Activated CD8-positive, alpha-beta memory T cell treated with anti-CD3 and anti-CD28 coated beads for 36 hours (primary cell): Measurements from ENCODE around the gene DLD. TPM values are rescaled to one million over a fixed set of nuclear protein-coding genes. Genes with fewer than 3 reads are reported as not detected.
"Not testable (repeated sequence)": the region's sequence is repeated elsewhere in the genome, so short reads cannot be mapped to it uniquely, and the experiment has no call there.

ENCODE experiments used
- CTCF ChIA-PET: fragments of 350-600 bp; sonication (Branson Sonifier 250); formaldehyde crosslinking; loops from one replicate; lab custom pipeline; 2021; ENCODE audit warnings: antibody characterized with exemption; lab: Charles Lee
- POLR2A ChIA-PET: fragments of 350-600 bp; sonication (Branson Sonifier 250); formaldehyde crosslinking; loops from one replicate; lab custom pipeline; 2021; ENCODE audit warnings: antibody characterized with exemption; lab: Charles Lee
- total RNA-seq, 2 experiments: library from RNA; stranded (reverse); gene quantifications; one replicate each; pipeline ENCODE4 v1.2.3, GENCODE V29; 2021

Gene DLD
- total RNA-seq, 2 experiments from 2014 or later, result 112 to 114 TPM

- ChIA-PET POLR2A (no interaction called here), CTCF (no interaction called here)
Observed at GRCh38 chr7:107900496-107901015, 9.6 kb downstream of the DLD start.

GRCh38 chr7:107902381-107902780 lies 11.4 kb downstream of the DLD start:
- CTCF ChIA-PET, result no interaction called here
- POLR2A ChIA-PET, result no interaction called here

- POLR2A ChIA-PET, result no interaction called here
- CTCF ChIA-PET, result no interaction called here
Observed at GRCh38 chr7:107907790-107908189, 16.8 kb downstream of the DLD start.

GRCh38 chr7:107909445-107909844 lies 18.5 kb downstream of the DLD start:
- ChIA-PET CTCF (no interaction called here), POLR2A (no interaction called here)

- POLR2A ChIA-PET, result no interaction called here
Observed at GRCh38 chr7:107911981-107912380, 21.0 kb downstream of the DLD start.

GRCh38 chr7:107913851-107914250 lies 22.9 kb downstream of the DLD start:
- ChIA-PET POLR2A (no interaction called here), CTCF (no interaction called here)

More at GRCh38 chr7:107911981-107912380, 21.0 kb downstream of the DLD start:
- CTCF ChIA-PET, result no interaction called here

GRCh38 chr7:107914831-107915230 lies 23.8 kb downstream of the DLD start:
- POLR2A ChIA-PET, result no interaction called here
- CTCF ChIA-PET, result no interaction called here

GRCh38 chr7:107915541-107915940 lies 24.6 kb downstream of the DLD start:
- POLR2A ChIA-PET, result no interaction called here

GRCh38 chr7:107917763-107918651 lies 27.0 kb downstream of the DLD start:
- POLR2A ChIA-PET, result no interaction called here
- CTCF ChIA-PET, result no interaction called here

More at GRCh38 chr7:107915541-107915940, 24.6 kb downstream of the DLD start:
- CTCF ChIA-PET, result no interaction called here

- CTCF ChIA-PET, result no interaction called here
- POLR2A ChIA-PET, result no interaction called here
Observed at GRCh38 chr7:107918948-107919347, 28.0 kb downstream of the DLD start.

GRCh38 chr7:107920048-107920772 lies 29.2 kb downstream of the DLD start:
- POLR2A ChIA-PET, result no interaction called here
- CTCF ChIA-PET, result no interaction called here

GRCh38 chr7:107921826-107922225 lies 30.8 kb downstream of the DLD start:
- CTCF ChIA-PET, POLR2A ChIA-PET: not testable (repeated sequence)

- ChIA-PET POLR2A (no interaction called here), CTCF (no interaction called here)
Observed at GRCh38 chr7:107922886-107923285, 31.9 kb downstream of the DLD start.

- ChIA-PET POLR2A (no interaction called here), CTCF (no interaction called here)
Observed at GRCh38 chr7:107924841-107925504, 34.0 kb downstream of the DLD start.

- CTCF ChIA-PET, result no interaction called here
- POLR2A ChIA-PET, result no interaction called here
Observed at GRCh38 chr7:107926481-107926880, 35.5 kb downstream of the DLD start.

- ChIA-PET POLR2A (no interaction called here), CTCF (no interaction called here)
Observed at GRCh38 chr7:107931740-107932515, 40.9 kb downstream of the DLD start.

- CTCF ChIA-PET, result no interaction called here
- POLR2A ChIA-PET, result no interaction called here
Observed at GRCh38 chr7:107932805-107933204, 41.8 kb downstream of the DLD start.

GRCh38 chr7:107933386-107934013 lies 42.5 kb downstream of the DLD start:
- CTCF ChIA-PET, result no interaction called here
- POLR2A ChIA-PET, result no interaction called here
